Neuron (in vitro differentiated cells): ENCODE results near the gene ECHDC3.

Source experiments
- H2AFZ ChIP-seq: one replicate; pipeline ENCODE4 v1.6.1; 2013; ENCODE audit warnings: low read depth, mild to moderate bottlenecking, inconsistent platforms, low read length, moderate library complexity
- H3K27me3 ChIP-seq: one replicate; pipeline ENCODE4 v1.6.1; 2013; ENCODE audit warnings: low read length; ENCODE audit not compliant: insufficient read depth
- H3K36me3 ChIP-seq: one replicate; pipeline ENCODE4 v1.6.1; 2013; ENCODE audit warnings: low read length; ENCODE audit not compliant: insufficient read depth
- H3K4me1 ChIP-seq: one replicate; pipeline ENCODE4 v1.6.1; 2013; ENCODE audit warnings: low read length; ENCODE audit not compliant: insufficient read depth
- H3K4me3 ChIP-seq: 2 replicates; pipeline ENCODE4 v1.5.1; 2013; ENCODE audit warnings: mild to moderate bottlenecking, low read length, moderate library complexity
- H3K9me3 ChIP-seq: one replicate; pipeline ENCODE4 v1.6.1; 2013; ENCODE audit warnings: low read length

The ECHDC3 gene

GRCh38 chr10:11742009-11742778 is at the start of gene ECHDC3:
TSS of gene ECHDC3 (plus strand) at chr10:11742382. CDS start at chr10:11742577, 195 bp downstream.
- Histone ChIP-seq H3K36me3 (no peaks in the 10 kb centered on the region), H3K27me3 (peaks cover 2% of the 10 kb centered on the region), H3K4me3 (no peak within 1 kb of the TSS), H2AFZ (no peak within 1 kb of the TSS), H3K9me3 (peaks cover 1% of the 10 kb centered on the region), H3K4me1 (no peaks in the 10 kb centered on the region)

- Histone ChIP-seq H3K4me3 (no peak overlapping the region), H3K9me3 (no peaks in the 10 kb centered on the region), H3K27me3 (no peaks in the 10 kb centered on the region), H3K4me1 (no peaks in the 10 kb centered on the region), H2AFZ (no peak overlapping the region), H3K36me3 (no peaks in the 10 kb centered on the region)
Observed at GRCh38 chr10:11693376-11693775, 48.8 kb upstream of the ECHDC3 start.

- no peaks in the 10 kb centered on the region for H3K36me3 ChIP-seq
- no peaks in the 10 kb centered on the region for H3K27me3 ChIP-seq
- H2AFZ ChIP-seq = no peak overlapping the region
- no peaks in the 10 kb centered on the region for H3K9me3 ChIP-seq
- H3K4me1 ChIP-seq = no peaks in the 10 kb centered on the region
- no peak overlapping the region for H3K4me3 ChIP-seq
Observed at GRCh38 chr10:11695779-11696178, 46.4 kb upstream of the ECHDC3 start.

- Histone ChIP-seq H3K9me3 (no peaks in the 10 kb centered on the region), H3K27me3 (no peaks in the 10 kb centered on the region), H2AFZ (no peak overlapping the region), H3K4me3 (no peak overlapping the region), H3K36me3 (no peaks in the 10 kb centered on the region), H3K4me1 (no peaks in the 10 kb centered on the region)
Observed at GRCh38 chr10:11697718-11698527, 44.3 kb upstream of the ECHDC3 start.

- Histone ChIP-seq H3K27me3 (no peaks in the 10 kb centered on the region), H2AFZ (no peak overlapping the region), H3K4me3 (no peak overlapping the region), H3K9me3 (no peaks in the 10 kb centered on the region), H3K36me3 (no peaks in the 10 kb centered on the region), H3K4me1 (no peaks in the 10 kb centered on the region)
Observed at GRCh38 chr10:11698691-11699549, 43.3 kb upstream of the ECHDC3 start.

GRCh38 chr10:11699550-11700097 is 42.6 kb upstream of the ECHDC3 start:
- H2AFZ ChIP-seq = no peak overlapping the region
- no peaks in the 10 kb centered on the region for H3K4me1 ChIP-seq
- no peaks in the 10 kb centered on the region for H3K9me3 ChIP-seq
- H3K4me3 ChIP-seq = no peak overlapping the region
- H3K36me3 ChIP-seq = no peaks in the 10 kb centered on the region
- no peaks in the 10 kb centered on the region for H3K27me3 ChIP-seq

GRCh38 chr10:11700539-11700938 is 41.6 kb upstream of the ECHDC3 start:
- no peak overlapping the region for H2AFZ ChIP-seq
- no peaks in the 10 kb centered on the region for H3K27me3 ChIP-seq
- no peaks in the 10 kb centered on the region for H3K36me3 ChIP-seq
- H3K4me3 ChIP-seq = no peak overlapping the region
- H3K4me1 ChIP-seq = no peaks in the 10 kb centered on the region
- H3K9me3 ChIP-seq = no peaks in the 10 kb centered on the region

- Histone ChIP-seq H3K4me1 (no peaks in the 10 kb centered on the region), H3K27me3 (no peaks in the 10 kb centered on the region), H3K4me3 (no peak overlapping the region), H3K36me3 (no peaks in the 10 kb centered on the region), H3K9me3 (no peaks in the 10 kb centered on the region), H2AFZ (no peak overlapping the region)
Observed at GRCh38 chr10:11701451-11702095, 40.6 kb upstream of the ECHDC3 start.

GRCh38 chr10:11702264-11702663 is 39.9 kb upstream of the ECHDC3 start:
- Histone ChIP-seq H3K9me3 (no peaks in the 10 kb centered on the region), H3K4me1 (no peaks in the 10 kb centered on the region), H3K4me3 (no peak overlapping the region), H3K27me3 (no peaks in the 10 kb centered on the region), H3K36me3 (no peaks in the 10 kb centered on the region), H2AFZ (no peak overlapping the region)

GRCh38 chr10:11704092-11704491 is 38.1 kb upstream of the ECHDC3 start:
- Histone ChIP-seq H3K4me1 (no peaks in the 10 kb centered on the region), H2AFZ (no peak overlapping the region), H3K4me3 (no peak overlapping the region), H3K27me3 (no peaks in the 10 kb centered on the region), H3K36me3 (no peaks in the 10 kb centered on the region), H3K9me3 (no peaks in the 10 kb centered on the region)

GRCh38 chr10:11705722-11706121 is 36.5 kb upstream of the ECHDC3 start:
- H3K4me1 ChIP-seq = no peaks in the 10 kb centered on the region
- no peaks in the 10 kb centered on the region for H3K27me3 ChIP-seq
- H3K4me3 ChIP-seq = no peak overlapping the region
- H3K36me3 ChIP-seq = no peaks in the 10 kb centered on the region
- H3K9me3 ChIP-seq = no peaks in the 10 kb centered on the region
- H2AFZ ChIP-seq = no peak overlapping the region

GRCh38 chr10:11706895-11707567 is 35.2 kb upstream of the ECHDC3 start:
- no peak overlapping the region for H2AFZ ChIP-seq
- H3K36me3 ChIP-seq = no peaks in the 10 kb centered on the region
- no peaks in the 10 kb centered on the region for H3K4me1 ChIP-seq
- no peak overlapping the region for H3K4me3 ChIP-seq
- H3K9me3 ChIP-seq = no peaks in the 10 kb centered on the region
- H3K27me3 ChIP-seq = no peaks in the 10 kb centered on the region
